Heart right ventricle (tissue), 16 donors: ENCODE measurements around the gene CDKAL1. TPM values are rescaled to one million over a fixed set of nuclear protein-coding genes. Genes with fewer than 3 reads are reported as not detected.

Experiments
- ATAC-seq, 8 donors: fragments of 200-7000 bp; cut with Tn5 transposase; one replicate each; pipeline ENCODE4 v1.9.1; 2020; ENCODE audit warnings: mild to moderate bottlenecking in 8 of 8, moderate library complexity in 8 of 8, moderate number of reproducible peaks in 1 of 8
- DNase-seq, 2 donors: peaks; one replicate each; pipeline ENCODE4 v3.0.0-alpha.2; 2020
- H3K27ac ChIP-seq, 10 donors: fragments of 200-600 bp; sonication (generic) in 2 of 10; one replicate each; pipeline versions ENCODE4 v1.5.0 to v1.8.0; 2020 to 2022; ENCODE audit warnings: mild to moderate bottlenecking in 3 of 10
- H3K27me3 ChIP-seq, 7 donors: fragments of 200-600 bp; one replicate each; pipeline ENCODE4 v1.8.0; 2021 to 2022; ENCODE audit warnings: mild to moderate bottlenecking in 2 of 7
- H3K36me3 ChIP-seq, 9 donors: fragments of 200-600 bp; sonication (generic) in 1 of 9; one replicate each; pipeline versions ENCODE4 v1.5.0 to v1.8.0; 2020 to 2022; ENCODE audit warnings: mild to moderate bottlenecking in 2 of 9
- H3K4me1 ChIP-seq, 9 donors: fragments of 200-600 bp; sonication (generic) in 1 of 9; one replicate each; pipeline versions ENCODE4 v1.5.0 to v1.8.0; 2020 to 2022; ENCODE audit warnings: mild to moderate bottlenecking in 4 of 9
- H3K4me3 ChIP-seq, 10 donors: fragments of 200-600 bp; sonication (generic) in 2 of 10; one replicate each; pipeline versions ENCODE4 v1.5.0 to v1.8.0; 2020 to 2022; ENCODE audit warnings: mild to moderate bottlenecking in 7 of 10, moderate library complexity in 2 of 10
- H3K9me3 ChIP-seq, 11 donors: fragments of 200-600 bp in 10 of 11; sonication (generic) in 2 of 11; one replicate each; pipeline versions ENCODE4 v1.5.0 to v1.8.0; 2013 to 2022; ENCODE audit warnings: mild to moderate bottlenecking in 2 of 11, control low read depth in 1 of 11, moderate library complexity in 1 of 11
- whole genome bisulfite sequencing, 2 donors: extraction: QIAGEN DNeasy Blood & Tissue Kit; methylation state at CpG; one replicate each; pipeline ENCODE4 v1.1.7; 2013; ENCODE audit warnings: inconsistent platforms in 1 of 2; 5-methylcytosine and 5-hydroxymethylcytosine counted together
- intact Hi-C, 10 donors: fragments of 100-400 bp; cut with DNase I; formaldehyde crosslinking; loops; one replicate each; pipeline versions ENCODE4 v1.11.1 to v1.14.2; 2022
- polyA plus RNA-seq, 2 donors: library from polyadenylated mRNA; stranded (reverse); fragments of 200-250 nt; gene quantifications; one replicate each; pipeline ENCODE4 v1.2.3, GENCODE V29; 2013
- total RNA-seq, 10 donors: library from RNA; stranded (reverse); fragmentation: NEBNext Ultra II Directional in 3 of 10; extraction: Animal tissue kit (Norgen Biotek cat#: 25700) in 3 of 10; gene quantifications; one replicate each; pipeline versions ENCODE4 v1.2.1 to v1.2.4, GENCODE V29; 2021 to 2023
- TF ChIP-seq, protein P1 (sequence below), 9 donors: fragments of 200-600 bp; sonication (generic) in 2 of 9; IDR thresholded peaks; one replicate each; pipeline versions ENCODE4 v1.5.0 to v1.8.0; 2021 to 2022; ENCODE audit warnings: antibody characterized with exemption in 9 of 9, mild to moderate bottlenecking in 5 of 9, moderate library complexity in 1 of 9
- donor health status: Arrhythmogenic right ventricular cardiomyopathy.
- donor health status: ischemic (EF 13 %, LVEDD 7.1; RV severe dilation, severe dysfunction).
- donor health status: healthy with polysubstance abuse.
- donor health status: DM: no; HTN: yes; CAD: no.
- donor health status: DM: no; HTN: no; CAD: no.
- donor health status: ischemic (EF 25% LVEDD 6.9; RV normal size, moderate dysfunction).
- donor health status: ischemic (EF 25% LVEDD 5.7; RV mildly dilated, moderate dysfunction).
- donor health status: healthy.
- donor health status: DM: yes; HTN: yes; CAD: no.
- donor health status: Ischemic cardiomyopathy.
- donor health status: ischemic (EF 35%, LVEDD 5.7; RV mildly dilated, moderate dysfunction).
- donor health status: nonischemic (EF 11% LVEDD 7.7; RV severe dilation, severe dysfunction).
- donor health status: DM: yes; HTN: yes; CAD: no.
- donor health status: PGD.
- donor health status: ischemic (EF 29% LVEDD 5.4; RV normal size, mild dysfunction).
- donor health status: nonischemic (EF 23%, LVEDD 6.1; RV moderate dilation, normal function).

Gene CDKAL1
- total and polyA plus RNA-seq, 12 donors, result 3.2 to 14.0 (median 10.6) TPM

DNA sequence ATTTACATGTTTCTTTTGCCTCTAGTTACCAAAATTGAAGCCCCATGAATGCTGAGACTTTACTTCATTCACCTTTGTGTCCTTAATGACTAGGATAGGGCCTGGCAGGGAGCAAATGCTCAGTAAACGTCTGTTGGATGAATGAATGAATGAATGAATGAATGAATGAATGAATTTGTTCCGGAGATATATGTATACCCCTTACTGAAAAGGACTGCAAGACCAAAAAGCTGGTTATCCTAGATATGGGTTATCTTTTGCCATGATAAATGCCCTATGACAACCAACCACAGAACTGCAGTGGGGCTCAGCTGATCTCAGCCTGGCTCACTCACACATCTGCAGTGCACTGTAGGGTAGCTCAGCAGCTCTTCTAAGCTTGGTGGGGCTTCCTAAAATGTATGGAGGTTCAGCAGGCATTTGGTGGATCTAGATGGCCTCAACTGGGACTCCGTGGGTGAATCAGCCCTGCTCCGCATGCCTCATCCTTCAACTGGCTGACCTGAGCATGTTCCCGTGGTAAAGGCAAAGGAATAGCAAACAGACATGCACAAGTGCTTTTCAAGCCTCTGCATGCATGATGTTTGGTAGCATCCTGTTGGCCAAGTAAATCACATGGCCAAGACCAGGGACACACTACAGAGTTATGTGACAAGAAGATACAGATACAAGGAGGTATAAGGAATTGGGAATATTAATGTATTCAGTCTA, 680.6 kb downstream of the CDKAL1 start:
- WGBS, 2 donors, result 92 to 95% methylated on average over 5 of the region's 5 CpGs
- no peak overlapping the region for H3K4me3 ChIP-seq
- peaks cover 0 to 16% (median 0%) of the 10 kb centered on the region in 9 donors for H3K36me3 ChIP-seq
- H3K4me1 ChIP-seq, result no peaks in the 10 kb centered on the region
- ATAC-seq, result no peak
- intact Hi-C loops, result no loop called here
- no peak overlapping the region for H3K27ac ChIP-seq
- TF ChIP-seq, protein P1, sequence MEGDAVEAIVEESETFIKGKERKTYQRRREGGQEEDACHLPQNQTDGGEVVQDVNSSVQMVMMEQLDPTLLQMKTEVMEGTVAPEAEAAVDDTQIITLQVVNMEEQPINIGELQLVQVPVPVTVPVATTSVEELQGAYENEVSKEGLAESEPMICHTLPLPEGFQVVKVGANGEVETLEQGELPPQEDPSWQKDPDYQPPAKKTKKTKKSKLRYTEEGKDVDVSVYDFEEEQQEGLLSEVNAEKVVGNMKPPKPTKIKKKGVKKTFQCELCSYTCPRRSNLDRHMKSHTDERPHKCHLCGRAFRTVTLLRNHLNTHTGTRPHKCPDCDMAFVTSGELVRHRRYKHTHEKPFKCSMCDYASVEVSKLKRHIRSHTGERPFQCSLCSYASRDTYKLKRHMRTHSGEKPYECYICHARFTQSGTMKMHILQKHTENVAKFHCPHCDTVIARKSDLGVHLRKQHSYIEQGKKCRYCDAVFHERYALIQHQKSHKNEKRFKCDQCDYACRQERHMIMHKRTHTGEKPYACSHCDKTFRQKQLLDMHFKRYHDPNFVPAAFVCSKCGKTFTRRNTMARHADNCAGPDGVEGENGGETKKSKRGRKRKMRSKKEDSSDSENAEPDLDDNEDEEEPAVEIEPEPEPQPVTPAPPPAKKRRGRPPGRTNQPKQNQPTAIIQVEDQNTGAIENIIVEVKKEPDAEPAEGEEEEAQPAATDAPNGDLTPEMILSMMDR (IDR thresholded peaks at IDR 0.05), result no peak
- H3K27me3 ChIP-seq, result no peaks in the 10 kb centered on the region
- DNase-seq, result no peak
- peaks cover 0 to 22% (median 0%) of the 10 kb centered on the region in 11 donors for H3K9me3 ChIP-seq

DNA sequence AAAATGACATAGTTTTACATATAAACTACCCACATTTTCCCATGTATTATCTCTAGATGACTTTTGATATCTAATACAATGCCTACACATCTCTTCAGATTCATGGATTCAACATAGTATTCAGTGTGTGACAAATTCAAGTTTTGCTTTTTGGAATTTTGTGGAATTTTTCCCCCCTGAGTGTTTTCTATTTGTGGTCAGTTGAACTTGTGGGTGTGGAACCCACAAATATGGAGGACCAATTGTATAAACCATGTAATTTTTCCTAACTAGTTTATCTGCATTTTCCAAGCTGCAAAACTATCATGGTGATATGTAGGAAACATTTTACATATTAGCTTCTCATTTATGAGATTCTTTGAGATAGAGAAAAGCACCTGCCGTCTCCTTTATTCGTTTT, 685.0 kb downstream of the CDKAL1 start:
- 98% methylated on average over 2 of the region's 2 CpGs for WGBS, 2 donors
- TF ChIP-seq, protein P1 (IDR thresholded peaks at IDR 0.05), result no peak
- Histone ChIP-seq H3K9me3 (peaks cover 0 to 13% (median 0%) of the 10 kb centered on the region in 11 donors), H3K36me3 (no peaks in the 10 kb centered on the region), H3K4me3 (no peak overlapping the region), H3K27me3 (no peaks in the 10 kb centered on the region), H3K27ac (no peak overlapping the region), H3K4me1 (no peaks in the 10 kb centered on the region)
- no peak for ATAC-seq
- no peak for DNase-seq
- intact Hi-C loops, result no loop called here

DNA sequence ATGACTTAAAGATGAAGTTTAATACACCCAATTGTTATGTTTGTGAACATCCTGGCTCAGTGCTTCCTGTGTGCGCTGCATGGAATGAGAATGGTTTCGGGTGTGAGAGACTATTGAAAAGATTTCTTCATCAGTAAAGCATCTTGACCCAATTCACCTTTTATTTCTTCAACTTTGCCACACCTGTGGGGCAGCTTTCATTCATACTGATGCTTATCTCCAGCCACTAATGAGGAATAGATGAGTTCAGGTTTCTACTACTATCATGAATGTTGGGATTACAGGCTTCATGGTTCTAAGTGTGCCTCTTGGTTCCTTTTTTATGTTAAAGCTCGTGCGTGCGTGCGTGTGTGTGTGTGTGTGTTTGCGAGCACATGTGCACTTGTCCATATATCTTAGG, 685.6 kb downstream of the CDKAL1 start:
- Histone ChIP-seq H3K4me3 (no peak overlapping the region), H3K9me3 (peaks cover 0 to 13% (median 0%) of the 10 kb centered on the region in 11 donors), H3K4me1 (no peaks in the 10 kb centered on the region), H3K36me3 (no peaks in the 10 kb centered on the region), H3K27ac (no peak overlapping the region), H3K27me3 (no peaks in the 10 kb centered on the region)
- 91 to 92% methylated on average over 7 of the region's 7 CpGs for WGBS, 2 donors
- ATAC-seq (no peak), DNase-seq (no peak)
- TF ChIP-seq, protein P1 (IDR thresholded peaks at IDR 0.05), result no peak
- intact Hi-C loops, result no loop called here

- DNase-seq (no peak), ATAC-seq (no peak)
- no peaks in the 10 kb centered on the region for H3K27me3 ChIP-seq
- no peak overlapping the region for H3K27ac ChIP-seq
- WGBS, 2 donors, result 85 to 88% methylated on average over 5 of the region's 5 CpGs
- TF ChIP-seq, protein P1 (IDR thresholded peaks at IDR 0.05), result no peak
- H3K4me1 ChIP-seq, result no peaks in the 10 kb centered on the region
- H3K4me3 ChIP-seq, result no peak overlapping the region
- H3K9me3 ChIP-seq, result peaks cover 0 to 13% (median 0%) of the 10 kb centered on the region in 11 donors
- intact Hi-C loops, result no loop called here
- no peaks in the 10 kb centered on the region for H3K36me3 ChIP-seq
Observed at GRCh38 chr6:21220271-21220987, 686.2 kb downstream of the CDKAL1 start.
